HepG2 (cell line): Measurements from ENCODE around the gene COG5. TPM values are rescaled to one million over a fixed set of nuclear protein-coding genes. Genes with fewer than 3 reads are reported as not detected.

ENCODE experiments used
- ATAC-seq: fragments of 200-7000 bp; cut with Tn5 transposase; 3 replicates; pipeline ENCODE4 v1.9.1; 2020; ENCODE audit warnings: mild to moderate bottlenecking, moderate library complexity
- BruUV-seq: library from RNA; stranded (reverse); fragments of 400-500 nt; replicated peaks from 2 replicates; lab custom pipeline; 2021; lab: Mats Ljungman, UMichigan
- CTCF ChIA-PET: fragments of 300-600 bp; formaldehyde crosslinking; extraction: SDS; loops from one replicate; lab custom pipeline; 2021; ENCODE audit warnings: low total read pairs, inconsistent platforms, low intra/inter-chr PET ratio; lab: Yijun Ruan, JAX
- POLR2A ChIA-PET: fragments of 350-600 bp; sonication (Branson Sonifier 250); formaldehyde crosslinking; loops from one replicate; lab custom pipeline; 2020; ENCODE audit warnings: antibody characterized with exemption, inconsistent platforms; lab: Yijun Ruan, JAX
- DNase-seq: peaks from one replicate; pipeline ENCODE4 v3.0.0-alpha.2; 2015; ENCODE audit warnings: low spot score
- FAIRE-seq: peaks from 3 replicates; lab custom pipeline; 2011; peaks lifted over from hg19 to GRCh38; lab: Jason Lieb, UNC
- H2AFZ ChIP-seq: one replicate; pipeline ENCODE4 v1.6.1; 2011; ENCODE audit warnings: low read length, inconsistent platforms
- H3K27ac ChIP-seq: fragments of 300-600 bp; 3 replicates; pipeline ENCODE4 v1.8.0; 2011; ENCODE audit warnings: mixed run types, mild to moderate bottlenecking, mixed read lengths, low read length, inconsistent platforms; ENCODE audit not compliant: insufficient read depth; ENCODE audit errors: extremely low read length
- H3K27me3 ChIP-seq, 2 experiments: fragments of 200-600 bp in 1 of 2; 2 replicates in 1 of 2; 3 replicates in 1 of 2; pipeline versions ENCODE4 v1.6.0 to v1.8.0; 2011; ENCODE audit warnings: low read length in 2 of 2, mild to moderate bottlenecking in 2 of 2, moderate library complexity in 2 of 2, inconsistent platforms in 1 of 2; ENCODE audit not compliant: insufficient read depth in 2 of 2, control insufficient read depth in 1 of 2
- H3K36me3 ChIP-seq, 2 experiments: fragments of 200-600 bp in 1 of 2; replicated peaks in 1 of 2; 2 replicates in 1 of 2; 3 replicates in 1 of 2; pipeline versions ENCODE4 v1.5.1 to v1.8.0; 2011; ENCODE audit warnings: low read length in 2 of 2, inconsistent platforms in 1 of 2; ENCODE audit not compliant: insufficient read depth in 2 of 2, control insufficient read depth in 1 of 2
- H3K4me1 ChIP-seq: 2 replicates; pipeline ENCODE4 v1.5.1; 2012; ENCODE audit warnings: low read length, inconsistent platforms; ENCODE audit not compliant: insufficient read depth
- H3K4me2 ChIP-seq: 2 replicates; pipeline ENCODE4 v1.6.0; 2011; ENCODE audit warnings: low read depth, low read length, inconsistent platforms
- H3K4me3 ChIP-seq, 3 experiments: fragments of 200-600 bp in 1 of 3; sonication (generic), shearing (Covaris generic) in 1 of 3; replicated peaks in 1 of 3; 2 replicates each; pipeline ENCODE4 v1.5.1; 2011 to 2016; ENCODE audit warnings: low read length in 3 of 3, inconsistent platforms in 2 of 3, low read depth in 2 of 3, mild to moderate bottlenecking in 2 of 3, control low read depth in 1 of 3, mixed read lengths in 1 of 3; ENCODE audit not compliant: insufficient read depth in 1 of 3
- H3K79me2 ChIP-seq: one replicate; pipeline ENCODE4 v1.6.1; 2011; ENCODE audit warnings: low read length, inconsistent platforms; ENCODE audit not compliant: insufficient read depth
- H3K9ac ChIP-seq: 2 replicates; pipeline ENCODE4 v1.6.0; 2011; ENCODE audit warnings: mild to moderate bottlenecking, low read depth, low read length, inconsistent platforms; ENCODE audit not compliant: insufficient read depth
- H3K9me3 ChIP-seq: 2 replicates; pipeline ENCODE4 v1.5.1; 2012; ENCODE audit warnings: mild to moderate bottlenecking, low read length
- H4K20me1 ChIP-seq: 2 replicates; pipeline ENCODE4 v1.6.0; 2011; ENCODE audit warnings: inconsistent platforms, mild to moderate bottlenecking, low read length, moderate library complexity; ENCODE audit not compliant: insufficient read depth
- ATF2 ChIP-seq: sonication (generic); formaldehyde crosslinking; IDR thresholded peaks from 2 replicates; pipeline ENCODE4 v1.4.0; 2020; ENCODE audit warnings: missing genetic modification reagents
- CCAR2 ChIP-seq: fragments of 200-400 bp; formaldehyde crosslinking; optimal IDR thresholded peaks from 2 replicates; pipeline ENCODE3; 2018; ENCODE audit warnings: low read depth, mild to moderate bottlenecking, low read length, moderate library complexity
- FLYWCH1 ChIP-seq: sonication (generic); formaldehyde crosslinking; IDR thresholded peaks from 2 replicates; pipeline ENCODE4 v1.8.1; 2023; ENCODE audit warnings: mild to moderate bottlenecking, missing genetic modification reagents
- GRHL1 ChIP-seq: sonication (generic); formaldehyde crosslinking; conservative IDR thresholded peaks from 2 replicates; pipeline ENCODE4 v1.8.0; 2022; ENCODE audit warnings: missing genetic modification reagents
- HOXA5 ChIP-seq: sonication (generic); formaldehyde crosslinking; IDR thresholded peaks from 2 replicates; pipeline ENCODE4 v1.4.0; 2020; ENCODE audit warnings: missing genetic modification reagents
- MAFF ChIP-seq: IDR thresholded peaks from 2 replicates; pipeline ENCODE4 v1.6.1; 2011; ENCODE audit warnings: low read depth, low read length, improper control_type of control experiment
- MAFK ChIP-seq, 2 experiments: IDR thresholded peaks in 1 of 2; conservative IDR thresholded peaks in 1 of 2; 2 replicates each; pipeline ENCODE4 v1.6.1; 2011; ENCODE audit warnings: improper control_type of control experiment in 2 of 2, low read length in 2 of 2
- PLRG1 ChIP-seq: fragments of 450-650 bp; conservative IDR thresholded peaks from 2 replicates; pipeline ENCODE4 v1.6.1; 2016
- WGBS: methylation state at CpG from one replicate; pipeline ENCODE4 v1.1.6; 2017; ENCODE audit warnings: low lambda C conversion rate; 5-methylcytosine and 5-hydroxymethylcytosine counted together
- in situ Hi-C: cut with HindIII; loops from 2 replicates; pipeline ENCODE4 v1.10.0; 2017; ENCODE audit warnings: low pct_unique_long_range_greater_than_20kb; ENCODE audit not compliant: extremely low pct_ligation_motif_present
- intact Hi-C: fragments of 100-400 bp; cut with micrococcal nuclease; formaldehyde crosslinking; loops from one replicate; pipeline ENCODE4 v1.10.0; 2022; ENCODE audit not compliant: unreplicated experiment
- polyA plus RNA-seq, 8 experiments: library from polyadenylated mRNA; depleted of rRNA in 3 of 8; stranded (reverse) in 7 of 8; unstranded in 1 of 8; fragments of >200 nt; fragmentation: Illumina TruSeq in 4 of 8; extraction: Trizol in 4 of 8; gene quantifications; 2 replicates each; pipeline versions ENCODE4 v1.2.1 to v1.2.3, GENCODE V29; 2011 to 2016; ENCODE audit warnings: low read depth in 4 of 8, missing spikeins in 1 of 8, mixed read lengths in 1 of 8; ENCODE audit not compliant: insufficient read depth in 1 of 8
- total RNA-seq, 5 experiments: library from RNA; depleted of rRNA; stranded (reverse); fragments of >200 nt; fragmentation: Illumina TruSeq; extraction: Trizol; gene quantifications; 2 replicates each; pipeline ENCODE4 v1.2.3, GENCODE V29; 2016; ENCODE audit warnings: low read depth in 1 of 5

COG5 gene
- total and polyA plus RNA-seq, 2 of the 13 experiments (the other 11 are each of a cell fraction or from before 2014, with no cell fraction given), result 20.4 to 31.3 TPM

GRCh38 chr7:107344799-107345198, 218.9 kb downstream of the COG5 start:
- Histone ChIP-seq H3K9ac (no peak overlapping the region), H2AFZ (no peak overlapping the region), H4K20me1 (no peaks in the 10 kb centered on the region), H3K4me1 (no peaks in the 10 kb centered on the region), H3K36me3 (no peaks in the 10 kb centered on the region), H3K79me2 (no peaks in the 10 kb centered on the region), H3K27me3 (no peaks in the 10 kb centered on the region), H3K4me2 (no peak overlapping the region), H3K9me3 (no peaks in the 10 kb centered on the region), H3K27ac (no peak overlapping the region), H3K4me3 (no peak overlapping the region)
- no peak for ATAC-seq
- POLR2A ChIA-PET, result no interaction called here
- DNase-seq, result no peak
- no peak for FAIRE-seq
- WGBS, result 95% methylated on average over 5 of the region's 5 CpGs
- no TSS peak for BruUV-seq
- CTCF ChIA-PET, result no interaction called here
- in situ Hi-C loops (no loop called here), intact Hi-C loops (no loop called here)
- no peak for TF ChIP-seq FLYWCH1 (CRISPR knock-in tag)
- TF ChIP-seq HOXA5, result no peak

GRCh38 chr7:107344286-107344685, 219.4 kb downstream of the COG5 start:
- intact Hi-C loops, result no loop called here

More at GRCh38 chr7:107344286-107344685, 219.4 kb downstream of the COG5 start:
- ATAC-seq (no peak), DNase-seq (no peak), FAIRE-seq (no peak)
- 95% methylated on average over 4 of the region's 4 CpGs for WGBS
- TF ChIP-seq CCAR2 (no peak), ATF2 (no peak), GRHL1 (CRISPR knock-in tag) (no peak), MAFK (conservative IDR thresholded peaks at IDR 0.05 in 1 of 2, IDR thresholded peaks at IDR 0.05 in 1 of 2; ENCODE audit: low read length in 2 of 2) (peak; percentile 51 to 80; a peak in 3 of 4 replicates), MAFF (peak; percentile 61), PLRG1 (no peak)
- Histone ChIP-seq H3K4me1 (no peaks in the 10 kb centered on the region), H3K36me3 (no peaks in the 10 kb centered on the region), H3K27me3 (no peaks in the 10 kb centered on the region), H3K4me2 (no peak overlapping the region), H3K79me2 (no peaks in the 10 kb centered on the region), H3K9ac (no peak overlapping the region), H3K4me3 (no peak overlapping the region), H4K20me1 (no peaks in the 10 kb centered on the region), H2AFZ (no peak overlapping the region), H3K9me3 (no peaks in the 10 kb centered on the region), H3K27ac (no peak overlapping the region)
- ChIA-PET CTCF (no interaction called here), POLR2A (no interaction called here)
- BruUV-seq, result no TSS peak
- in situ Hi-C loops, result no loop called here
